Kidney (tissue), 14 donors: ENCODE measurements around the gene TTC28. TPM values are rescaled to one million over a fixed set of nuclear protein-coding genes. Genes with fewer than 3 reads are reported as not detected.

Source experiments
- DNase-seq, 5 donors: peaks; one replicate each; pipeline ENCODE4 v3.0.0-alpha.2; 2013 to 2020
- FAIRE-seq: peaks from 2 replicates; lab custom pipeline; 2012; peaks lifted over from hg19 to GRCh38; lab: Jason Lieb, UNC
- H3K27ac ChIP-seq, 2 donors: one replicate each; pipeline ENCODE4 v1.7.0; 2013; ENCODE audit warnings: low read depth in 2 of 2, low read length in 2 of 2, inconsistent platforms in 1 of 2
- H3K27me3 ChIP-seq: one replicate; pipeline ENCODE4 v1.7.1; 2013; ENCODE audit warnings: low read length, inconsistent platforms; ENCODE audit not compliant: control insufficient read depth, insufficient read depth
- H3K36me3 ChIP-seq, 3 donors: one replicate each; pipeline versions ENCODE4 v1.7.0 to v1.7.1; 2013; ENCODE audit warnings: low read length in 3 of 3, control low read depth in 1 of 3, inconsistent platforms in 1 of 3; ENCODE audit not compliant: insufficient read depth in 3 of 3, control insufficient read depth in 2 of 3
- H3K4me1 ChIP-seq, 3 donors: one replicate each; pipeline versions ENCODE4 v1.7.0 to v1.7.1; 2013; ENCODE audit warnings: low read length in 3 of 3, inconsistent platforms in 1 of 3, low read depth in 1 of 3; ENCODE audit not compliant: control insufficient read depth in 2 of 3, insufficient read depth in 2 of 3
- H3K4me3 ChIP-seq, 3 donors: one replicate each; pipeline versions ENCODE4 v1.7.0 to v1.8.1; 2013; ENCODE audit warnings: low read length in 3 of 3, control low read depth in 1 of 3, inconsistent platforms in 1 of 3
- H3K9ac ChIP-seq, 3 donors: one replicate each; pipeline versions ENCODE4 v1.7.0 to v1.7.1; 2013; ENCODE audit warnings: low read length in 3 of 3, control low read depth in 1 of 3, inconsistent platforms in 1 of 3
- H3K9me3 ChIP-seq, 3 donors: one replicate each; pipeline versions ENCODE4 v1.7.0 to v1.7.1; 2013; ENCODE audit warnings: low read length in 3 of 3, control low read depth in 1 of 3, inconsistent platforms in 1 of 3; ENCODE audit not compliant: control insufficient read depth in 2 of 3, insufficient read depth in 1 of 3
- intact Hi-C: fragments of 100-400 bp; cut with DNase I; formaldehyde crosslinking; loops from one replicate; pipeline ENCODE4 v1.11.1; 2022
- polyA plus RNA-seq: library from polyadenylated mRNA; stranded (reverse); fragments of 350-450 nt; fragmentation: Illumina TruSeq; extraction: RNeasy Lipid Tissue Mini Kit (QIAGEN cat#74804); gene quantifications from one replicate; pipeline ENCODE4 v1.2.3, GENCODE V29; 2014; ENCODE audit warnings: low read depth, low replicate concordance; ENCODE audit not compliant: insufficient read depth
- total RNA-seq: library from RNA; stranded (reverse); fragmentation: NEBNext Ultra II Directional; extraction: Animal tissue kit (Norgen Biotek cat#: 25700); gene quantifications from one replicate; pipeline ENCODE4 v1.2.1, GENCODE V29; 2021
- TF ChIP-seq, protein P1 (sequence below): IDR thresholded peaks from 3 replicates; pipeline ENCODE4 v1.5.1; 2012; ENCODE audit warnings: mild to moderate bottlenecking, moderate library complexity, borderline replicate concordance; ENCODE audit not compliant: insufficient read depth; ENCODE audit errors: extremely low read depth
- donor health status: control.
- donor health status: control.
- donor health status: control.
- donor health status: control.
- donor health status: control.
- donor health status: DM: yes; HTN: yes; CAD: no.
- donor health status: Normal renal cell carcinoma (clear cell type).

The TTC28 gene
- total and polyA plus RNA-seq, 2 donors from 2014 or later = 3.5 to 40.2 TPM

DNA sequence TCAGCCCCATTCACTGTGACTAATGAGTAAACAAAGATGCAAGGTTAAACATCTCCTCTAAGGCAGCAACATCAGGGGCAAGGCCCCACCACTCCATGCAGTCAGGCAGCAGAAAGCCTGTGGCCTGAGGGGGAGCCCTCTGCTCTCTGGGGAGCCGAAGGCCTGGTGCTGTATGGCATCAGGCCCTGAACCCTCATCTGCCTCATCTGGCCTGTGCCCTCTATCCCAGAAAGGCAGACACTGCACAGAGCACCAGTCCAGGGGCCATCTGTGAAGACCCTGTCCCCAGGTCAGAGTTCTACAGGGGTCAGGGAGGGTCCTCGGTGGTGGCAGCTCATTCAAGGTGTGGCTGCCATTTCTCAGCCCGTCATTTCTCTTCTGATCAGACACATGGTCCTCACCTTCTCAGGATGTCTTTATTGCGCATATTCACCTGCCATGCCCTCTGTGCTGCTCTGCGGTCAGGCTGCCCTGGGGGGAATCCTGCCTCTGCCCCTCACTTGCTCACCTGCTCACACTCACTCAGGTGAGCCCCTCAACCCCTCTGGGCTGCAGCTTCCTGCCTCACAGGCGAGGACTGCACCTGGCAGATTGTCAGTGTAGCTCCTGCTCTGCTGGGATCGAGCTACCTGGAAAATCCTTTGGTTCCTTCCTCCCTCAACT, 657.5 kb downstream of the TTC28 start:
- Histone ChIP-seq H3K9me3 (no peaks in the 10 kb centered on the region), H3K36me3 (no peaks in the 10 kb centered on the region), H3K4me1 (peaks cover 3 to 11% (median 6%) of the 10 kb centered on the region in 3 donors), H3K9ac (no peak overlapping the region), H3K27me3 (no peaks in the 10 kb centered on the region), H3K4me3 (no peak overlapping the region), H3K27ac (no peak overlapping the region)
- intact Hi-C loops = no loop called here
- TF ChIP-seq, protein P1, sequence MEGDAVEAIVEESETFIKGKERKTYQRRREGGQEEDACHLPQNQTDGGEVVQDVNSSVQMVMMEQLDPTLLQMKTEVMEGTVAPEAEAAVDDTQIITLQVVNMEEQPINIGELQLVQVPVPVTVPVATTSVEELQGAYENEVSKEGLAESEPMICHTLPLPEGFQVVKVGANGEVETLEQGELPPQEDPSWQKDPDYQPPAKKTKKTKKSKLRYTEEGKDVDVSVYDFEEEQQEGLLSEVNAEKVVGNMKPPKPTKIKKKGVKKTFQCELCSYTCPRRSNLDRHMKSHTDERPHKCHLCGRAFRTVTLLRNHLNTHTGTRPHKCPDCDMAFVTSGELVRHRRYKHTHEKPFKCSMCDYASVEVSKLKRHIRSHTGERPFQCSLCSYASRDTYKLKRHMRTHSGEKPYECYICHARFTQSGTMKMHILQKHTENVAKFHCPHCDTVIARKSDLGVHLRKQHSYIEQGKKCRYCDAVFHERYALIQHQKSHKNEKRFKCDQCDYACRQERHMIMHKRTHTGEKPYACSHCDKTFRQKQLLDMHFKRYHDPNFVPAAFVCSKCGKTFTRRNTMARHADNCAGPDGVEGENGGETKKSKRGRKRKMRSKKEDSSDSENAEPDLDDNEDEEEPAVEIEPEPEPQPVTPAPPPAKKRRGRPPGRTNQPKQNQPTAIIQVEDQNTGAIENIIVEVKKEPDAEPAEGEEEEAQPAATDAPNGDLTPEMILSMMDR = no peak
- DNase-seq = peak in 2 of 5 donors; percentile 33 to 51
- FAIRE-seq = no peak

DNA sequence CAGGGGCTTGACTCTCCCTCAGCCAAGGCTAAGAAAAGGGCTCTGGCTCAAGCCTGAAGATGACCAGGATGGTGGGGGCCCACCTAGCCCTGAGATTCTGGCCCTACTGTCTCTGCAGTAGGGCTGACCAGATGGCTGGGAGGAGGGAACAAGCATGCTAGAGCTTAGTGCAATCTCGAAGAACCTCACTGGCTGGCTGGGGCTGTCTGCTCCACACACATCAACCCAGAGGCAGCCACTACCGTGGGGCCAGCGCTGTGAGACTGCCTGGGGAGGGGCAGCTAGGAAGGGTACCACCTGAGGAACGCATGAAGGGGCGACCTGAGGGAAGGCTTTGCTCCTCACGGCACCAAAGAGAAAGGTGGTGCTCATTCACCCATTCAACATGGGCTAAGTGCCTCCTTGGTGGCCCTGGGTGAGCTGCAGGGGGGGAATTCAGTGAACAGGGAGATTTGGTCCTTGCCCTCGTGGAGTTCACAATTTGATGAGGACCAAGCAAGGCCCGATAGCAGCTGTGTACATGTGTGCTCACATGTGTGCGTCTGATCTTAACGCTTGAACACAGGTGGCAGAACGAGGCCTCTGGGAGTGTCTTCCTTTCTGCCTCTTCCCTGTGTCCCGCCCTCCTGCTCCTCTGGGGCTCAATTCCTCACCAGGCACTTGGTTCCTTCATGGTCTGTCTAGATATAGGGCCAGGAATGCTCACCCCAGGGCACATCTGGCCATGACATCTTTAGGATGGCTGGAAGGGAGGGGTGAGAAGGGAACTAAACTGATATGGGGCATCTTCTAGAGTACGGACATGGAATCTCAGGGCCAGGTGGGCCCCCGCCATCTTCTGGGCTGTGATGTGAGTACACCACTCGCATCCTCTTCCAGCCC, 658.3 kb downstream of the TTC28 start:
- no peak for FAIRE-seq

DNA sequence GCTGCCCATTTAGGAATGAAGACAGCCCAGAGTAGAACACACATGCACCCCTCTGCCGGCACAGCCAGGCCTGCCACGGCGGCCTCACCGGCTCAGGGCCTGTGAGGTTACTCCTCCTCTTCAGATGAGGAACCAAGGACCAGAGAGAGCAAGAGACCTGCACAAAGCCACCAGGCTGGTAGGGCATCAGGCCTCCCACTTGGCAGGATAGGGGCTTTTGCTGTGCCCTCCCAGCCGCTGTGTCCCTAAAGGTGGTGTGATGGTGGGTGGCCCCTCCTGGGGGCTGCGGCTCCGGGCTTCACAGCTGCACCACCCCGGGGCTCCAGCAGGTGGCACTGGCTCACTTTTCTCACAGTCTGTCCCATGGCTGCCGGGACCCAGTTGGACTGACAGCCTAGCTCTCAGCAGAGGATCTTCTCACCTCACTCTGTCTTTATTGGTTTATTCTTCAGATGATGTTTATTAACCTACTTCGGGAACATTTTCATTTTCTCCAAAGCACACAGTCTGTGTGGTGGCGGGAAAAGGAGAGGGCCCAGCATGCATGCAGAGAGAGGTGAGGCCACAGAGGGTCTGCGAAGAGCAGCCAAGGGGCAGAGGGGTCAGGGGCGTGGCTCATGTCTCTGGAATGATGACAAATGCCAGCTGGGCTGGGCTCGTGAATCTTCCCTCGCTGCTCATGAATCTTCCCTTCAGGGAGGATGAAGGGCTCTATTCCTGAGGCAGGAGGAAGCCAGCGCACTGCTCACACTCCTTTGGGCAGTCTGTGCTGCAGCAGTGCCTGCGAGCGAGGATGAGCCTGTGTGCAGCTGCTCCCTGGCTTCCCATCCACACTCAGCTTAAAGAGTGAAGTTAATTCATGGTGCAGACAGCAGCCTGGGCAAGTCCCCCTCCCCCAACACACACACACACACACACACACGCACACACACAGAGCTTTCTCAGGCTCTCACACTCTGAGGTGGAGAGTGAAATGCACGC, 659.5 kb downstream of the TTC28 start:
- DNase-seq = peak; percentile 81 to 87 (median 85)
- TF ChIP-seq, protein P1 = peak; percentile 86
- Histone ChIP-seq H3K4me1 (peaks cover 0 to 5% (median 0%) of the 10 kb centered on the region in 3 donors), H3K27ac (no peak overlapping the region), H3K4me3 (peak overlapping the region in 2 of 3 donors; percentile 4 to 25), H3K9me3 (no peaks in the 10 kb centered on the region), H3K36me3 (no peaks in the 10 kb centered on the region), H3K9ac (no peak overlapping the region), H3K27me3 (no peaks in the 10 kb centered on the region)
- no peak for FAIRE-seq
- intact Hi-C loops = no loop called here

More for the DNA sequence above, 658.3 kb downstream of the TTC28 start:
- Histone ChIP-seq H3K27ac (no peak overlapping the region), H3K4me1 (peaks cover 0 to 7% (median 0%) of the 10 kb centered on the region in 3 donors), H3K9ac (no peak overlapping the region), H3K27me3 (no peaks in the 10 kb centered on the region), H3K4me3 (no peak overlapping the region), H3K36me3 (no peaks in the 10 kb centered on the region), H3K9me3 (no peaks in the 10 kb centered on the region)
- intact Hi-C loops = no loop called here
- DNase-seq = peak in 2 of 5 donors; percentile 37 to 42
- TF ChIP-seq, protein P1 = no peak
